KOPT-K1 (cell line): ENCODE results near the gene THADA.
"Not testable (repeated sequence)": the region's sequence is repeated elsewhere in the genome, so short reads cannot be mapped to it uniquely, and the experiment has no call there.

Experiments used
- H3K27ac ChIP-seq: fragments of 200-600 bp; sonication (generic); 2 replicates; pipeline ENCODE4 v1.5.1; 2016; ENCODE audit warnings: antibody characterized with exemption, mild to moderate bottlenecking, low read depth, low read length; ENCODE audit not compliant: poor library complexity, severe bottlenecking
- H3K36me3 ChIP-seq: fragments of 200-600 bp; sonication (generic); 2 replicates; pipeline ENCODE4 v1.5.1; 2017; ENCODE audit warnings: antibody characterized with exemption, mild to moderate bottlenecking, low read length, moderate library complexity; ENCODE audit not compliant: insufficient read depth
- H3K9me3 ChIP-seq: fragments of 200-600 bp; sonication (generic); 2 replicates; pipeline ENCODE4 v1.5.1; 2017; ENCODE audit warnings: antibody characterized with exemption, low read length, mild to moderate bottlenecking; ENCODE audit not compliant: insufficient read depth, poor library complexity, severe bottlenecking

THADA gene

GRCh38 chr2:43595603-43596412, at the start of gene THADA:
THADA (minus strand) TSS chr2:43596038; CDS start chr2:43592392, 3,646 bp downstream.
- Histone ChIP-seq H3K9me3 (no peaks in the 10 kb centered on the region), H3K36me3 (peaks cover 17% of the 10 kb centered on the region), H3K27ac (peak within 1 kb of the TSS; percentile 89)

GRCh38 chr2:43643680-43644079, 47.8 kb upstream of the THADA start:
- Histone ChIP-seq H3K27ac (no peak overlapping the region), H3K36me3 (no peaks in the 10 kb centered on the region), H3K9me3 (peaks cover 5% of the 10 kb centered on the region)

- Histone ChIP-seq H3K27ac (no peak overlapping the region), H3K9me3 (peaks cover 10% of the 10 kb centered on the region), H3K36me3 (no peaks in the 10 kb centered on the region)
Measured at GRCh38 chr2:43642363-43642762, 46.5 kb upstream of the THADA start.

- Histone ChIP-seq H3K9me3 (peaks cover 11% of the 10 kb centered on the region), H3K36me3 (no peaks in the 10 kb centered on the region), H3K27ac (peak within 1 kb of the TSS; percentile 8)
Measured at GRCh38 chr2:43637030-43637803, 41.4 kb upstream of the THADA start, which contains the start of gene PLEKHH2. PLEKHH2 (plus strand) TSS chr2:43637260; CDS start chr2:43644674, 7,414 bp downstream.

- H3K36me3 ChIP-seq, result no peaks in the 10 kb centered on the region
- H3K9me3 ChIP-seq, result peaks cover 11% of the 10 kb centered on the region
- peak overlapping the region; percentile 8 for H3K27ac ChIP-seq
Measured at GRCh38 chr2:43636621-43637020, 40.8 kb upstream of the THADA start.

GRCh38 chr2:43636153-43636552, 40.3 kb upstream of the THADA start:
- H3K9me3 ChIP-seq, result peaks cover 11% of the 10 kb centered on the region
- not testable (repeated sequence) for H3K36me3 ChIP-seq, H3K27ac ChIP-seq

GRCh38 chr2:43634604-43635306, 38.9 kb upstream of the THADA start:
- Histone ChIP-seq H3K27ac (no peak overlapping the region), H3K9me3 (peaks cover 11% of the 10 kb centered on the region), H3K36me3 (no peaks in the 10 kb centered on the region)

GRCh38 chr2:43631618-43632317, 35.9 kb upstream of the THADA start:
- H3K27ac ChIP-seq, result no peak overlapping the region
- no peaks in the 10 kb centered on the region for H3K9me3 ChIP-seq
- H3K36me3 ChIP-seq, result no peaks in the 10 kb centered on the region

- no peaks in the 10 kb centered on the region for H3K36me3 ChIP-seq
- no peaks in the 10 kb centered on the region for H3K9me3 ChIP-seq
- no peak overlapping the region for H3K27ac ChIP-seq
Measured at GRCh38 chr2:43622931-43623451, 27.2 kb upstream of the THADA start.

GRCh38 chr2:43619511-43619910, 23.7 kb upstream of the THADA start:
- H3K27ac ChIP-seq, result no peak overlapping the region
- no peaks in the 10 kb centered on the region for H3K36me3 ChIP-seq
- no peaks in the 10 kb centered on the region for H3K9me3 ChIP-seq

- H3K9me3 ChIP-seq, result no peaks in the 10 kb centered on the region
- no peak overlapping the region for H3K27ac ChIP-seq
- H3K36me3 ChIP-seq, result no peaks in the 10 kb centered on the region
Measured at GRCh38 chr2:43616967-43617680, 21.3 kb upstream of the THADA start.

- Histone ChIP-seq H3K9me3 (no peaks in the 10 kb centered on the region), H3K27ac (no peak overlapping the region), H3K36me3 (no peaks in the 10 kb centered on the region)
Measured at GRCh38 chr2:43612944-43613343, 17.1 kb upstream of the THADA start.

- no peaks in the 10 kb centered on the region for H3K9me3 ChIP-seq
- no peaks in the 10 kb centered on the region for H3K36me3 ChIP-seq
- H3K27ac ChIP-seq, result no peak overlapping the region
Measured at GRCh38 chr2:43611987-43612894, 16.4 kb upstream of the THADA start.
